Skeletal muscle satellite cell (primary cell): Measurements from ENCODE around the gene TMEM92.

Source experiments
- H3K27me3 ChIP-seq: 2 replicates; pipeline ENCODE4 v1.7.0; 2013; ENCODE audit warnings: low read length; ENCODE audit not compliant: control insufficient read depth, insufficient read depth
- H3K36me3 ChIP-seq: 2 replicates; pipeline ENCODE4 v1.7.0; 2013; ENCODE audit warnings: mild to moderate bottlenecking, control low read depth, low read length; ENCODE audit not compliant: insufficient read depth
- H3K4me1 ChIP-seq: 2 replicates; pipeline ENCODE4 v1.7.0; 2013; ENCODE audit warnings: low read length; ENCODE audit not compliant: control insufficient read depth, insufficient read depth
- H3K4me2 ChIP-seq: 2 replicates; pipeline ENCODE4 v1.7.0; 2013; ENCODE audit warnings: mild to moderate bottlenecking, low read length
- H3K4me3 ChIP-seq: 2 replicates; pipeline ENCODE4 v1.7.0; 2013; ENCODE audit warnings: low read length
- H3K9ac ChIP-seq: 2 replicates; pipeline ENCODE4 v1.7.0; 2013; ENCODE audit warnings: mild to moderate bottlenecking, low read depth, low read length, moderate library complexity
- H3K9me3 ChIP-seq: replicated peaks from 2 replicates; pipeline ENCODE4 v1.7.0; 2013; ENCODE audit warnings: mild to moderate bottlenecking, control low read depth, low read length

TMEM92 gene

DNA sequence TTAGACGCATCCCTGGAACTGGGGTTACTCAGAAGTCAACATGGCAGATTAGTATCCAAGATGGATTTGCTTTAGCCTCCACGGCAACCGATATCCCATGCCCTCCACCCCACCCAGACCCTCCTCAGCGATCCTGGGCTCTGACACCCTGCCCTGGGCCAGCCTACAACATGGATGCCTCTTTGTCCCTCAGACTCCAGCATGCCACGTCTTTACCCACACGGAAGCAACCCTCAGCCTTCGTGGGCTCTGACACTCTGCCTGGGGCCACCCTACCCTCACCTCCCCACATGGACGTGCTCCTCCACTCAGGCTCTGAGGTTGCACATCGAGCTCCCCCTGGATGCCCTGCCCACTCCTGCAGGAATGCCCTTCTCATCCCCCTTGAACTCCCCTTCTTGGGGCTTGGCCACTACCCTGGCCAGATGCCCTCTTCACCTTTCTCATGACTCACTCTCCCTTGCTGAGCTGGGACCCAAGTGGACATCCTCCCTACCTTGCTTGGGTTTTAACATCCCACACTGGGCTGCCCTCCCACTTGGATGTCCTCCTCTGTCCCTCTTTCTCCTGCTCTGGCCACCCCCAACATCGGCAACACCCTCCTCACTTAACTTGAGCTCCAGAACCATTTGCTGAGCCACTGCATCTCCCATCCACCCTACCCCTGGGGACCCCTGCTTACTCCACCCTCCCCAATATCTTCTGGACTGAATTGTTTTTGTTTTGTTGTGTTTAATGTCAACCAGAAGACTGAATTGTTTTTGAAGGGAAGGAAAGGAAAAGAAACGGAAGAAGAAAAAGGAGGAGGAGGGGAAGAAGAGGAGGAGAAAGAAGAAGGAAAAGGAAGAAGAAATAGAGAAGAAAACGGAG is 18.3 kb upstream of the TMEM92 start:
- no peaks in the 10 kb centered on the region for H3K36me3 ChIP-seq
- no peak overlapping the region for H3K4me2 ChIP-seq
- H3K9me3 ChIP-seq = no peaks in the 10 kb centered on the region
- H3K27me3 ChIP-seq = no peaks in the 10 kb centered on the region
- H3K4me1 ChIP-seq = no peaks in the 10 kb centered on the region
- no peak overlapping the region for H3K4me3 ChIP-seq
- no peak overlapping the region for H3K9ac ChIP-seq

DNA sequence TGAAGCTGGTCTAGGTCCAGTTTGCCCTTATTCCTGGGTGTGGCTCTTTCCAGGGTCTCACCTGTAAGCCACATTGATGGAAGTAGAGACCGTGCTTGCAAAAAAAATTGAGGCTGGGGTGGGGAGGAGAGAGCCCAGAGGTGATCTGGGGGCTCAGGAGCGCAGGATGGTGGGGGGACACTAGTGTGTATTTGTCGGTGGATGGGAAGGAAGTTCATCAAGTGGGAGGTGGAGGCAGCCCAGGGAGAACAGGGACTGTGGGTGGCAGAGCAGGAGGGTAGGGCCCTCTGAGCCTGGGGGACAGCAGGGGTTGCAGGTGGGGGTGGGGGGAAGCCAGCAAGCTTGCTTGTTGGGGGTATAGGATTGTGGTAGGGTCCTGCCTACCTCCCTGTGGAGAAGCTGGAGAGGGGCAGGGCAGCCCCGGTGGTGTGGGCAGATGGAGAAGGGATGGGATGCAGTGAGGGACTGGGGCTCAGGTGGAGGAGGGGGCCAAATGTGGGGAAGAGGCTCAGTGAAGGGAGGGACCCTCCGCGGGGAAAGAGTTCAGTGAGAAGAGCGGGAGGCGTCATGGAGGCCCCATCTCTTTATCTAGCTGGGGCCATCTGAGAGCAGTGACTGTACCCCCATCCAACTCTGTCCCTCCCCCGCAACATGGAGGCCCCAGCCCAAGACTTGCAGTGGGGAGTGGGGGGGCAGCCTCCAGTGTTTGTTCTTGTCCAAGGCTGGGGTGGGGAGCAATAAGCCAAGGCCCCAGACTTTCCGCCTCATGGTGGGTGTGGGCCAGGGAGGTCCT is 17.2 kb upstream of the TMEM92 start:
- Histone ChIP-seq H3K4me2 (no peak overlapping the region), H3K4me1 (no peaks in the 10 kb centered on the region), H3K27me3 (no peaks in the 10 kb centered on the region), H3K4me3 (no peak overlapping the region), H3K36me3 (no peaks in the 10 kb centered on the region), H3K9ac (no peak overlapping the region), H3K9me3 (no peaks in the 10 kb centered on the region)

- no peak overlapping the region for H3K9ac ChIP-seq
These were observed 16.5 kb upstream of the TMEM92 start for GRCh38 chr17:50257676-50258224.

GRCh38 chr17:50258647-50259476 is 15.4 kb upstream of the TMEM92 start:
- Histone ChIP-seq H3K9me3 (no peaks in the 10 kb centered on the region), H3K4me3 (no peak overlapping the region), H3K9ac (no peak overlapping the region), H3K4me1 (no peaks in the 10 kb centered on the region), H3K36me3 (no peaks in the 10 kb centered on the region), H3K4me2 (no peak overlapping the region), H3K27me3 (no peaks in the 10 kb centered on the region)

More at GRCh38 chr17:50257676-50258224, 16.5 kb upstream of the TMEM92 start:
- no peaks in the 10 kb centered on the region for H3K27me3 ChIP-seq
- no peak overlapping the region for H3K4me3 ChIP-seq
- H3K4me2 ChIP-seq = no peak overlapping the region
- H3K36me3 ChIP-seq = no peaks in the 10 kb centered on the region
- no peaks in the 10 kb centered on the region for H3K9me3 ChIP-seq
- H3K4me1 ChIP-seq = no peaks in the 10 kb centered on the region

GRCh38 chr17:50259477-50260324 is 14.6 kb upstream of the TMEM92 start:
- Histone ChIP-seq H3K4me3 (no peak overlapping the region), H3K4me1 (peaks cover 7% of the 10 kb centered on the region), H3K4me2 (no peak overlapping the region), H3K9me3 (no peaks in the 10 kb centered on the region), H3K27me3 (no peaks in the 10 kb centered on the region), H3K36me3 (no peaks in the 10 kb centered on the region), H3K9ac (no peak overlapping the region)

- no peak overlapping the region for H3K4me3 ChIP-seq
- H3K4me2 ChIP-seq = no peak overlapping the region
- H3K27me3 ChIP-seq = no peaks in the 10 kb centered on the region
- H3K9ac ChIP-seq = no peak overlapping the region
- no peaks in the 10 kb centered on the region for H3K36me3 ChIP-seq
- no peaks in the 10 kb centered on the region for H3K9me3 ChIP-seq
- peaks cover 15% of the 10 kb centered on the region for H3K4me1 ChIP-seq
These were observed 13.8 kb upstream of the TMEM92 start for GRCh38 chr17:50260501-50260911.

GRCh38 chr17:50261051-50261915 is 13.0 kb upstream of the TMEM92 start:
- no peaks in the 10 kb centered on the region for H3K36me3 ChIP-seq
- H3K27me3 ChIP-seq = no peaks in the 10 kb centered on the region
- peaks cover 22% of the 10 kb centered on the region for H3K4me1 ChIP-seq
- H3K9me3 ChIP-seq = no peaks in the 10 kb centered on the region
- no peak overlapping the region for H3K9ac ChIP-seq
- H3K4me3 ChIP-seq = no peak overlapping the region
- no peak overlapping the region for H3K4me2 ChIP-seq

DNA sequence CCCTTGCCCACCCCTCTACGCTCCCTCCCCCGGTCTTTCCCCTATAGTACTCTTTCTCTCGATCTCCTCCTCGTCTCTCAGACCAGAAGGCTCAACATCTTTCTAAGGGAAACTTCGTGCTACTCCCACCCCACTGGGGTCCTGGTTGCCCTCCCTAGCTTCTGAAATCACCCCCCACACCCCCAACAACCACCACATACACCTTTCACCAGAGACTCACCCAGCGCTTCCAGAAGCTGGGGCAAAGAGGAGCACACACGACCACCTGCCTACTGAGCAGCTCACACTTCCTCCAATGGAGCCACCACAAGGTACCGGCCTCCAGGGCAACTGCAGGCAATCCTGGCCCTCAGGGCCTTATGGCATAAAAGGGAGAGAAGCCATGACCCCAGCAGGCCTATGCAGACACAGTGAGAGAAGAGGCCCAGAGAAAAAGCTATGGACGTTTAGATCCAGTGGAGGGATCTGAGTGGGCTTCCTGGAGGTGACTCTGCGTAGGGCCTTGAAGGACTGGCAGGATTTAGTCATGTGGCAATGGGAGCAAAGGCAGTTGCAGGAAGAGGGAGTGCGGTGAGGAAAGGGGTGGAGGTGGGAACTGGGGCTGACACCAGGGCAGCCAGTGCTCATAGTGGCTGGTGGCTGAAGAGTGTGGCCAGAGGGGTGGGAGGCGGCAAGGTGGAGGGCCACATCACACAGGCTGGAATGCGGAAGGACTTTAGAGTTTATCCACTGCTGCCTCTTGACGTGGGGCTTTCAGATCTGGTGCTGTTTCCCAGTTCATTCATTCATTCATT is 12.1 kb upstream of the TMEM92 start:
- Histone ChIP-seq H3K27me3 (no peaks in the 10 kb centered on the region), H3K4me2 (no peak overlapping the region), H3K4me1 (peaks cover 32% of the 10 kb centered on the region), H3K4me3 (no peak overlapping the region), H3K9ac (no peak overlapping the region), H3K36me3 (no peaks in the 10 kb centered on the region), H3K9me3 (no peaks in the 10 kb centered on the region)

DNA sequence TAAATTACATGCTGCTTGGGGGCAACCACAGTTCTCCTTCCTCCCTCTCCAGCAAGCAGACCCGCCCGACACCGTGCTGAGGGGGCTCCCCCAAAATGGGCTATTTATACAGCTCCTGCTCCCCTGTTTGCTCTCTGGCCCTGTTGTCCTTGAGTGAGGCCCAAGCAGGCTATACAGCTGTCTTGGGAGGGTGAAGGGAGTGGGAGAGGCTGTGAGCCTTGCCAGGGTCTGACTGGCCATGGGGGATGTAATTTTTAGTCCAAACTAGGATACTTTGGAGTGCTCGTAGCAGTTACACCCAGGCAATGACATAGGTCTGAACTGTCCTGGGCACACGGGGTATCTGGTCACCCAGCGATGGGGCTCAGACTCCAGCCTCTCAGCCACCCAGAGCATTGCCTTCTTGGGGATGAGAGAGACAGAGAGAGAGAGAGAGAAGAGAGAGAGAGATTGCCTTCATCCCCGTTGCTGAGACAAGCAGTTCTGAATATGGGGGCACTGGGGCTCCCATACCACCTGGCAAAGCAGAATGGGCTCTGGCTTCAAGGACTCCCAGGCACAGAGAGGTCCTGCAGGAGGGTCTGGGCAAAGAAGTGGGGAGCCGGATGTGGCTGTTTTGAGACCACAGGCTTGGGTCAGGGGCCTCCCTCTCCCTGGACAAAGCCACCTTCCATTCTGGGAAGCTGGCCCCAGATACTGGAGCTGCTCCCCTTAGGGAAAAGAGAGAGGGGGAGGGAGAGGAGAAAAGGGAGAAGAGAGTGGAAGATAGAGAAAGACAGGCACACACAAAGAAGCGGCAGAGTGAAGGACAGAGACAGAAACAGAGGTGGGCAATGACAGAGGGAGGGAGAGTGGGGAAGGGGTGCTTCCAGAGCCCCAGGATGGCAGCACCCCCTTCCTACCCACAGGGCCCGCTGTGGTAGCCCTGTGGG is 10.7 kb upstream of the TMEM92 start:
- H3K9me3 ChIP-seq = no peaks in the 10 kb centered on the region
- no peak overlapping the region for H3K4me2 ChIP-seq
- no peaks in the 10 kb centered on the region for H3K27me3 ChIP-seq
- no peak overlapping the region for H3K4me3 ChIP-seq
- no peaks in the 10 kb centered on the region for H3K36me3 ChIP-seq
- H3K9ac ChIP-seq = no peak overlapping the region
- H3K4me1 ChIP-seq = peaks cover 41% of the 10 kb centered on the region
